ENCODE data around the gene EXD2. TPM values are rescaled to one million over a fixed set of nuclear protein-coding genes. Genes with fewer than 3 reads are reported as not detected.

EXD2 gene
- polyA plus RNA-seq, 2 of the 4 experiments (the other 2 are of a cell fraction) = 13.9 to 22.1 TPM

GRCh38 chr14:69287098-69288010, 96.1 kb downstream of the EXD2 start:
- DNase-seq (ENCODE audit: low read depth in 1 of 2, low spot score in 1 of 2) = peak in 1 of 2 experiments; percentile 35
- CTCF ChIA-PET = interaction anchor here (0.7 to 2.5 kb wide), 26 partner anchors 8 to 424 kb away, joined by 3 to 9 read pairs (median 4); partner anchors contain the start of gene GALNT16
- POLR2A ChIA-PET = no interaction called here
- Histone ChIP-seq H3K27ac (no peak overlapping the region), H3K4me2 (no peak overlapping the region), H3K4me1 (peaks cover 7% of the 10 kb centered on the region; the same call in 2 of the 3 replicates), H3K4me3 (no peak overlapping the region), H3K9me3 (no peaks in the 10 kb centered on the region)
- 79% methylated on average over 9 of the region's 9 CpGs for WGBS (ENCODE audit: missing lambda C conversion rate)
- no peak for TF ChIP-seq FOSL2 (IDR thresholded peaks at IDR 0.05)
- no peak for TF ChIP-seq FOSL2 (CRISPR knock-in tag; IDR thresholded peaks at IDR 0.05)
- TF ChIP-seq BCL3 (IDR thresholded peaks at IDR 0.05) = no peak
- no peak for TF ChIP-seq HES2 (IDR thresholded peaks at IDR 0.05)
- no peak for TF ChIP-seq FOSB (CRISPR knock-in tag; IDR thresholded peaks at IDR 0.05)
- no peak for TF ChIP-seq POLR2AphosphoS2 (conservative IDR thresholded peaks at IDR 0.05; ENCODE audit: low read length)
- TF ChIP-seq SREBF2 (IDR thresholded peaks at IDR 0.05) = no peak
- no peak for TF ChIP-seq KDM5A (IDR thresholded peaks at IDR 0.05)
- no peak for TF ChIP-seq CHD2 (IDR thresholded peaks at IDR 0.05; ENCODE audit: low read length, partially characterized antibody)
- TF ChIP-seq RARB (CRISPR knock-in tag; IDR thresholded peaks at IDR 0.05) = no peak
- no peak for TF ChIP-seq USF2 (IDR thresholded peaks at IDR 0.05)
- no peak for TF ChIP-seq E2F6 (IDR thresholded peaks at IDR 0.05; ENCODE audit: borderline replicate concordance, low read depth)
- no peak for TF ChIP-seq RAD21 (conservative IDR thresholded peaks at IDR 0.05 in 1 of 2, IDR thresholded peaks at IDR 0.05 in 1 of 2)
- no peak for TF ChIP-seq RCOR1 (IDR thresholded peaks at IDR 0.05; ENCODE audit: low read depth, low read length)
- no peak for TF ChIP-seq BHLHE40 (IDR thresholded peaks at IDR 0.05; ENCODE audit: low read depth, low read length)
- no peak for TF ChIP-seq CTCF (IDR thresholded peaks at IDR 0.05)
- no peak for TF ChIP-seq CBX2 (IDR thresholded peaks at IDR 0.05; ENCODE audit: borderline replicate concordance, low read depth)
- TF ChIP-seq SMC3 (IDR thresholded peaks at IDR 0.05) = no peak
- no peak for FAIRE-seq
- peak; percentile 41 to 72; a peak in 3 of 6 replicates for ATAC-seq

- Histone ChIP-seq H3K4me1 (peaks cover 7% of the 10 kb centered on the region; the same call in 2 of the 3 replicates), H3K4me2 (no peak overlapping the region), H3K4me3 (no peak overlapping the region), H3K27ac (no peak overlapping the region), H3K9me3 (no peaks in the 10 kb centered on the region)
- FAIRE-seq = no peak
- ATAC-seq = peak; percentile 65 to 83
- CTCF ChIA-PET = interaction anchor here (0.6 to 2.5 kb wide), 28 partner anchors 8 to 425 kb away, joined by 3 to 9 read pairs (median 4); partner anchors contain the start of gene GALNT16
- DNase-seq (ENCODE audit: low read depth in 1 of 2, low spot score in 1 of 2) = peak; percentile 21 to 46
- WGBS (ENCODE audit: missing lambda C conversion rate) = 61% methylated on average over 8 of the region's 8 CpGs
- TF ChIP-seq CTCF (IDR thresholded peaks at IDR 0.05) (peak; percentile 40), MYC (IDR thresholded peaks at IDR 0.05; ENCODE audit: borderline replicate concordance, low read length) (no peak), SMC3 (IDR thresholded peaks at IDR 0.05) (0 out of 3 replicates have a peak, but pooled peaks have one; percentile 29), RAD21 (conservative IDR thresholded peaks at IDR 0.05 in 1 of 2, IDR thresholded peaks at IDR 0.05 in 1 of 2) (peak in 1 of 2 experiments; percentile 46; a peak in 2 of 5 replicates)
- POLR2A ChIA-PET = interaction anchor here (0.9 kb wide), 1 partner anchor 28 kb away, joined by 3 read pairs; no protein-coding TSS in a partner anchor
Measured at GRCh38 chr14:69288011-69288771, 96.9 kb downstream of the EXD2 start.
